Measurements from ENCODE around the gene AGA. TPM values are rescaled to one million over a fixed set of nuclear protein-coding genes. Genes with fewer than 3 reads are reported as not detected.

AGA gene
- total RNA-seq = 26.3 TPM

- no peaks in the 10 kb centered on the region for H3K27me3 ChIP-seq
- H3K27ac ChIP-seq = peak within 1 kb of the TSS; percentile 94
- peak within 1 kb of the TSS; percentile 63 to 64 for H3K4me3 ChIP-seq
- peak in 1 of 2 donors; percentile 95 for DNase-seq (ENCODE audit: extremely low spot score in 2 of 2)
- TF ChIP-seq POLR2AphosphoS5 (IDR thresholded peaks at IDR 0.05; ENCODE audit: insufficient read depth in 1 of 2, low read depth in 1 of 2) (peak; percentile 84 to 89), POLR2A (IDR thresholded peaks at IDR 0.05) (no peak)
- TF ChIP-seq, protein P1, sequence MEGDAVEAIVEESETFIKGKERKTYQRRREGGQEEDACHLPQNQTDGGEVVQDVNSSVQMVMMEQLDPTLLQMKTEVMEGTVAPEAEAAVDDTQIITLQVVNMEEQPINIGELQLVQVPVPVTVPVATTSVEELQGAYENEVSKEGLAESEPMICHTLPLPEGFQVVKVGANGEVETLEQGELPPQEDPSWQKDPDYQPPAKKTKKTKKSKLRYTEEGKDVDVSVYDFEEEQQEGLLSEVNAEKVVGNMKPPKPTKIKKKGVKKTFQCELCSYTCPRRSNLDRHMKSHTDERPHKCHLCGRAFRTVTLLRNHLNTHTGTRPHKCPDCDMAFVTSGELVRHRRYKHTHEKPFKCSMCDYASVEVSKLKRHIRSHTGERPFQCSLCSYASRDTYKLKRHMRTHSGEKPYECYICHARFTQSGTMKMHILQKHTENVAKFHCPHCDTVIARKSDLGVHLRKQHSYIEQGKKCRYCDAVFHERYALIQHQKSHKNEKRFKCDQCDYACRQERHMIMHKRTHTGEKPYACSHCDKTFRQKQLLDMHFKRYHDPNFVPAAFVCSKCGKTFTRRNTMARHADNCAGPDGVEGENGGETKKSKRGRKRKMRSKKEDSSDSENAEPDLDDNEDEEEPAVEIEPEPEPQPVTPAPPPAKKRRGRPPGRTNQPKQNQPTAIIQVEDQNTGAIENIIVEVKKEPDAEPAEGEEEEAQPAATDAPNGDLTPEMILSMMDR (IDR thresholded peaks at IDR 0.05) = no peak
- peaks cover 17% of the 10 kb centered on the region for H3K4me1 ChIP-seq
- peaks cover 0 to 4% of the 10 kb centered on the region in 2 donors for H3K36me3 ChIP-seq
- intact Hi-C loops (cut with DNase I) = no loop called here
- no peaks in the 10 kb centered on the region for H3K9me3 ChIP-seq
Observed at GRCh38 chr4:177441803-177442622, at the start of gene AGA. AGA (minus strand) TSS chr4:177442437; CDS start chr4:177442375, 62 bp downstream.

GRCh38 chr4:177492022-177492421 lies 49.8 kb upstream of the AGA start:
- H3K4me1 ChIP-seq = no peaks in the 10 kb centered on the region
- H3K4me3 ChIP-seq = no peak overlapping the region
- intact Hi-C loops (cut with DNase I) = no loop called here
- no peak overlapping the region for H3K27ac ChIP-seq
- no peak for DNase-seq (ENCODE audit: extremely low spot score in 2 of 2)
- no peaks in the 10 kb centered on the region for H3K9me3 ChIP-seq
- H3K36me3 ChIP-seq = no peaks in the 10 kb centered on the region
- H3K27me3 ChIP-seq = no peaks in the 10 kb centered on the region
- TF ChIP-seq POLR2A (IDR thresholded peaks at IDR 0.05) (no peak), POLR2AphosphoS5 (IDR thresholded peaks at IDR 0.05; ENCODE audit: insufficient read depth in 1 of 2, low read depth in 1 of 2) (no peak)
- TF ChIP-seq, protein P1 (IDR thresholded peaks at IDR 0.05) = no peak

DNA sequence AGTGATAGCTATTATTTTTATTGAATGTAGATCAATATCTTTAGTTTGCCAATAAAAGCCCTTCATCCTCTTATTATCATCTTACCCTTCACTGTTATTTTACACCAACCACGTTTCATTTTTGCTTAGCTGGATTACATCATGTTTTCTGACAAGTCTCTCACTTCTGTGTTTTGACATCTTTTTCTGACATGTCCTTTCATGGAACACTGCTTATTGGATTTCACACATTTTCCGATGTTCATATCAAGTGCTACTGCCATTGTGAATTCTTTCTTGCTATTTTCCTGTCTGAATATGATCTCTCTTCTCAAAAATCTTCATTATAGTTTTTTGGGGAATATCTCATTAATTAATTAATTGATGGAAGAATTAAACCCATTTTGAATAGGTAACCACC lies 48.5 kb upstream of the AGA start:
- Histone ChIP-seq H3K27ac (no peak overlapping the region), H3K4me3 (no peak overlapping the region), H3K4me1 (no peaks in the 10 kb centered on the region), H3K36me3 (no peaks in the 10 kb centered on the region), H3K9me3 (no peaks in the 10 kb centered on the region), H3K27me3 (no peaks in the 10 kb centered on the region)
- no peak for DNase-seq (ENCODE audit: extremely low spot score in 2 of 2)
- TF ChIP-seq POLR2AphosphoS5 (IDR thresholded peaks at IDR 0.05; ENCODE audit: insufficient read depth in 1 of 2, low read depth in 1 of 2) (no peak), POLR2A (IDR thresholded peaks at IDR 0.05) (no peak)
- TF ChIP-seq, protein P1 (IDR thresholded peaks at IDR 0.05) = no peak
- intact Hi-C loops (cut with DNase I) = no loop called here

DNA sequence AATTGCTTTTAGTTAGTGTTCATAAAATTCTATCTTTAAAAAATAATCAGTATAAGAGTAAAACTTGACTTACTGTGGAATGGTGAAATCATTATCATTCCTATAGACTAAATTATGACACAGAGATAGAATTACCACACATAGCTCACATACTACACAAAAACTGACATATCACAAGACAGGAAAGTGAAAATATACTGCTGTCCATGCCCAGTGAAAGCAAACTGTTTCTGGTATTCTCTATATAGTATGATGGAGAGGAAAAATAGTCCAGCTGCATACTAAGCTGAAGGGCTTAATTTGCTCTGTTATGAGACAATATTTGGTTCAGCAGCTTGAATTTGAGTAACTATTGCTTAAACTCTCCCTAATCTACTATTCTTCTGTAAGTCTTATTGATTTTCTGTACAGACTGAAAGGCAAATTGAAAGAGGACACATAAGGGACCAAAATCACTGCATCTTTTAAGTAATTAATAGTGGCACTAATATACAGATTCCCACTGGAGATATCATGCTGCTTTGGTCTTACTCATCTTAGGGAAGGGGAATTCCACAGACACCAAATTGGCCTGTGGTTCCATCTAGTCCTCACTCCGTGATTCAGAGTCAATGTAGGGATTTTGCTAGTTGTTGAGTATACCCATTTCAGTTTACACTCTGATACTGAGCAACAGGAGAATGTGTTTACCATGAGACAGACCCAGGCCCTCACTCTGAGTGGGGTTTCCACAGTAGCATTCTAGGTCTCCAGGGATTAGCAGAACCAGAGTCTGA lies 47.4 kb upstream of the AGA start:
- no peak for DNase-seq (ENCODE audit: extremely low spot score in 2 of 2)
- H3K36me3 ChIP-seq = no peaks in the 10 kb centered on the region
- H3K4me1 ChIP-seq = no peaks in the 10 kb centered on the region
- intact Hi-C loops (cut with DNase I) = no loop called here
- no peaks in the 10 kb centered on the region for H3K27me3 ChIP-seq
- H3K9me3 ChIP-seq = no peaks in the 10 kb centered on the region
- TF ChIP-seq POLR2A (IDR thresholded peaks at IDR 0.05) (no peak), POLR2AphosphoS5 (IDR thresholded peaks at IDR 0.05; ENCODE audit: insufficient read depth in 1 of 2, low read depth in 1 of 2) (no peak)
- TF ChIP-seq, protein P1 (IDR thresholded peaks at IDR 0.05) = no peak
- H3K4me3 ChIP-seq = no peak overlapping the region
- no peak overlapping the region for H3K27ac ChIP-seq
